ENCODE measurements around the gene ZNF561.

- TF ChIP-seq, protein P1, sequence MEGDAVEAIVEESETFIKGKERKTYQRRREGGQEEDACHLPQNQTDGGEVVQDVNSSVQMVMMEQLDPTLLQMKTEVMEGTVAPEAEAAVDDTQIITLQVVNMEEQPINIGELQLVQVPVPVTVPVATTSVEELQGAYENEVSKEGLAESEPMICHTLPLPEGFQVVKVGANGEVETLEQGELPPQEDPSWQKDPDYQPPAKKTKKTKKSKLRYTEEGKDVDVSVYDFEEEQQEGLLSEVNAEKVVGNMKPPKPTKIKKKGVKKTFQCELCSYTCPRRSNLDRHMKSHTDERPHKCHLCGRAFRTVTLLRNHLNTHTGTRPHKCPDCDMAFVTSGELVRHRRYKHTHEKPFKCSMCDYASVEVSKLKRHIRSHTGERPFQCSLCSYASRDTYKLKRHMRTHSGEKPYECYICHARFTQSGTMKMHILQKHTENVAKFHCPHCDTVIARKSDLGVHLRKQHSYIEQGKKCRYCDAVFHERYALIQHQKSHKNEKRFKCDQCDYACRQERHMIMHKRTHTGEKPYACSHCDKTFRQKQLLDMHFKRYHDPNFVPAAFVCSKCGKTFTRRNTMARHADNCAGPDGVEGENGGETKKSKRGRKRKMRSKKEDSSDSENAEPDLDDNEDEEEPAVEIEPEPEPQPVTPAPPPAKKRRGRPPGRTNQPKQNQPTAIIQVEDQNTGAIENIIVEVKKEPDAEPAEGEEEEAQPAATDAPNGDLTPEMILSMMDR (conservative IDR thresholded peaks at IDR 0.05; ENCODE audit: low read length): no peak
- TF ChIP-seq EZH2phosphoT487 (IDR thresholded peaks at IDR 0.05; ENCODE audit: borderline replicate concordance): no peak
These were observed 46.9 kb upstream of the ZNF561 start for GRCh38 chr19:9667898-9668297.
